HG03103 (cell line): Measurements from ENCODE around the gene RRP1.
A peak's percentile ranks its signal among the peaks of the same experiment; 100 is the strongest.

ENCODE experiments used
- ATAC-seq: cut with Tn5 transposase; IDR thresholded peaks from one replicate; pipeline ENCODE4 v1.9.1; 2021; ENCODE audit warnings: low read depth; ENCODE audit not compliant: unreplicated experiment

The RRP1 gene

DNA sequence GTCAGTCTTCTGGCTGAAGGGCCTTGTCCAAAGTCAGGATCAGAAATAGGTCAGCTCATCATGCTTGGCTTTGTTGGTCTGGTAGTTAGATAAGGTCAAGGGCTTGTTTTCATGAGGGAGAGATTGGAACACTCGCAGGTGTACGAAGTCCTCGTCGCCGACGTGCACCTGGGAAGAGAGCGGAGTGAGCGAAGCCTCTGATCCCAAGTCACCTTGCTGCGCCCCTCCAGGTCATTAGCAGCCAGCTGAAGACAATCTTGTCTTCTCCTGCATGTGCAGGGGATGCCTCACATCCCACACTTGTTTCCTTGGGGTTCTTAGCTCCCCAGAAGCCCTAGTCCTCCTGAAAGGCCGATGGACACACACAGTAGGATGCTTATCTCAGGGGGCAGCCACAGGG, 15.2 kb upstream of the RRP1 start:
- ATAC-seq: no peak

DNA sequence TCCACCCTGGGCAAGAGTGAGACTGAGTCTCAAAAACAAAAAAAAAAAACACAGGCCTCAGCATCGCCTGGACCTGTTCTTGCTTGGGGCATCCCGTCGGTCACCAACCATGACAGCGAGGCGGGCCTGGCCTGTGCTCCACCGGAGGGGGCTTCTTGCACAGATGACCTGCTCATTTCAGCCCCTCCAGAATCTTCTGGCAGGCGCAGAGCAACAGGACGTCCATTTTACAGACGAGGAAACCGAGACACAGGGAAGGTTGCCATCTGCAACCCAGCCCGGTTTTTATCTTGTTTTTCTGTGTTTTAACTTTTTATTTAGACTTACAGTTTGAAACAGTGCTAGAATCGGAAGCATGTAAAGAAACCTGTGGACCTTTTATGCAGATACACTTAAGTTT, 14.2 kb upstream of the RRP1 start:
- no peak for ATAC-seq

DNA sequence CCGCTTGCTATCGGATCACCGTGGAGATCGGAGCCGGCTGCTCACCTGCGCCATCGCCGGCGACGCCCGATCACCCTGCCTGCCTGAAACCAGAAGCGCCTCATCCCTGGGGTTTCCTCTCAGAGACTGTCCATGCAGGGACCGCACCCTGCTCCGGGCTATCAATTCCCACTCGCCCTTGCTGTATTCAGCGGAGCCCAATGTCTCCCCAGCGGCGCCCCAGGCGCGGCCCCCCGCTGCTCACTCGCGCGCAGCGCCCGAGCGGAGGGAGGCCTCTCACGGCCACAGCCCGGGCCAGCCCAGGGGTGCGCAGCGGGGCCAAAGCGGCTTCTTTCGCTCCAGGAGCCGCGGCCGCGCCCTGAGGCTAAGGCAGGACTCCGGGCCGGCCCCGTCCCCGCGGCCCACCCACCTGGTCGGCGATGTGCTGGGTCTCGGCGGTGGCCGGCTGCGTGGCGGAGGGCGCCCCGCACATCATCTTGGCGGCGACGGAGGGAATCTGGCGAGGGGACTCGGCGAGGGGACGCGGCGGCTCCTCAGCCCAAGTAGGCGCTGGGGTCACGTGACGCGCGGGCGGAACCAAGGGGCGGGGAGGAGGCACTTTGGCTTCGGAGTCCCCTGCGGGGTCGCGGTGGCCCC, 13.5 kb upstream of the RRP1 start, which contains the start of gene CSTB:
CSTB (minus strand) TSS at position 514 of the 636 bp plus-strand sequence; CDS start at position 475, 39 bp downstream.
- ATAC-seq: peak; percentile 46

DNA sequence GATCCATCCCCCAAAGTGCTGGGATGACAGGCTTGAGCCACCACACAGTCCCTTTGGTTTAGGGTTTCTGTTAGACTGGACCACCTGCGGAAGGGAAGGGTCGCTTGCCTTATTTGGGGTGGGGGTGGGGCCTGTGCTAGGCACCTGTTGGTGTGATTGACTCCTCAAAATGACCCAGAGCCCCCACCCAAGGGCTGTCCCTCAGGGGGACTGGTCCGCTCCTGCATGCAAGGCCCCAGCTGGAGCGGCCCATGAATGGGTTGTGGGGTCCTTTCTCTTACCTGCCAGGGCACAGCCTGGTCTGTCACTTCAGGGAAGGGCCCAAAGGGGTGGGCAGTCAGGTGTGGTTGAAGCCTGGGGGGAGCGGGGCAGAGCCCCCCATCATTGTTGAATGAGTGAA, 11.4 kb upstream of the RRP1 start:
- no peak for ATAC-seq

DNA sequence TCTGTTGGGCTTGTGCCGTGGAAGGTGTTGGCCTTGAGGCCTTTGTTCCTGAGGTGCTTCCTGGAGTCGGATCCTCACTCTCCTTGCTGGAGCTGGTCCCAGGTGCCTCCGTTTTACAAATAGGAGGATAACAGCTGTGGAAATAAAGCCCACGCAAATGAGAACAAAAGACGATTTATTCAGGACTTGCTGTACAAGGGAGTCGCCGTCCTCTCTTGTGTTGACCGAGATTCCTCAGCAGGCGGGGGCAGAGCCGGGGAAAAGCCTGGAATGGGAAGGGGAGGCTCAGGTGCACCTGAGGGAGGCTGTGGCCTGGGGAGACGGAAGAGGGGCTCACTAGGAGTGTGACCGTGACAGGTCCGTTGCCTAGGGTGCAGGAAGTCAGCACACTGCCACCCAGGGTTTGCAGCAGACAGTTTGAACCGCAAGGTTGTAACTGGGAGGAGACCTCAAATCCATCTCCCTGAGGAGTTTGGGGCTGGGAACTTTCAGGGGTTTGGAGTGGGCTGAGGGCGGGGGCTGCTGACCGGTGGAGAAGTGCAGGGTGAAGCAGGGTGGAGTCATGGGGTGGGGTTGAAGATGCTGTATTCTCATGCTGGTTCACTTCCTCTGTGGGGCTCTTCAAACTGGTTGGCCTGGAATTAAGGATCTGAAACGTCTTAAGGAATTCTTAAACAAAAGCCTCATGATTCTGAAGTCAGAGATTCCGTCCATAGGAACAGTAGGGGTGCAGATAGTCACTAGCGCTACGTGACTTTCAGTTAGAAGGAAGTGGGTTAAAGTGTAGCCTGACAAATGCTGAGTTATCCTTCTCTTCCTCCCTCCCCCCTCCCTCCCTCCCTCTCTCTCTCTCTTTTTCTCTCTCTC, 10.7 kb upstream of the RRP1 start:
- ATAC-seq: no peak

DNA sequence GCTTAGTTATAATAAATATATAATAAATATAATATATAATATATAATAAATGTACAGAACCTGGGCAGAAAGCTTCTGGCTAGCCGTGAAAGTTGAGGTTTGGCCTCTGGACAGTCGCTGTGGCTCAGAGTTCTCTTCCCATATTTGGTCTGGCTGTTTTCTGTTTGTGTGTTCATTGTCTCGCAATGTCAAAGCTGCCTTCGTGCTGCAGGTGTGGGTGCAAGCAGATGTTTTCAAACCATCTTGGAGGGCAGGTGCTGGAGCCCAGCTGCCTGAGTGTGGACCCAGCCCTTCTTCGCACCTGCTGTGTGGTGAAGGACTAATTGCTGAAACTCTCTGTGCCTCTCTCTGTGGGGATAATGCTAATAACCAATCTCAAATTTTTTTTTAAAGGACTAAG, 9.7 kb upstream of the RRP1 start:
- ATAC-seq: no peak

DNA sequence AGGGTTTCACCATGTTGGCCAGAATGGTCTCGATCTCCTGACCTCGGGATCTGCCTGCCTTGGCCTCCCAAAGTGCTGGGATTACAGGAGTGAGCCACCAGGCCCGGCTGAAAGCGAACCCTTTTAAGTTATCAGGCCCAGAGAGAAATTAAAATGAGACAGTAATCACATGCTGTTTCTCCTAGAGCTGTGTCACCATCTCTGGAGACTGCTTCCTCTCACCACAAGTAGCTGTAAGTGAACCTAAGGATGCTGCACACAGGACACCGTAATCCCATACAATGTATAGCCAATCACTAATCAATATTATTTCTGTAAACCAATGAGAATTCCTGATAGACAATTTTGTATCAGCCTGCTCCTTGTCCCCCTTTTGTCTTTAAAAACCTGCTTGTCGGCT, 7.5 kb upstream of the RRP1 start:
- no peak for ATAC-seq

DNA sequence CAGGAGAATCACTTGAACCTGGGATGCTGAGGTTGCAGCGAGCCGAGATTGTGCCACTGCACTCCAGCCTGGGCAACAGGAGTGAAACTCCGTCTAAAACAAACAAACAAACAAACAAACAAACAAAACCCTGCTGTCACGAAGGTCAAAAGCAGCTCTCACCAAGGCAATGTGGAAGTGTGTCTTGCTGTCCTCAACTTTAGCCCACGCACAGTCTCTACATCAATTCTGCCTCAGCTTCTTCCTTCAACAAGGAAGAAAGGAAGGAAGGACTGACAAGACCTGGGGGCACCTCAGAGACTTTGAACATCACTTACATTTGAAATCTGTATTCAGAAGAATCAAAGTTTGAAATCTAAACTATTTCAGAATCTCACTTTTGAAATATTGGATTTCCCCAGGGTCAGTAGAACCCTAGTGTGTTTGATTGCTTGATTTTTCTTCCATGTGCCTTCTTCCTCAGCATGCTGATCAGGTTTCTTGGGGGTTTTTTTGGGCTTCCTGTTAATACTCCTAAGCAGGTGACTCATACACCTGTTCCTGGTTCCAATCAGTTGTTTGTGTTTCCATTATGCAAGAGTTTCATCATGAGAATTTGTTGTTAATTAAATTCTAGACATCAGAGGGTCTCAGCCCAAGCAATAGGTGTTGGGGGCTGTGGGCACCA, 6.8 kb upstream of the RRP1 start:
- no peak for ATAC-seq

DNA sequence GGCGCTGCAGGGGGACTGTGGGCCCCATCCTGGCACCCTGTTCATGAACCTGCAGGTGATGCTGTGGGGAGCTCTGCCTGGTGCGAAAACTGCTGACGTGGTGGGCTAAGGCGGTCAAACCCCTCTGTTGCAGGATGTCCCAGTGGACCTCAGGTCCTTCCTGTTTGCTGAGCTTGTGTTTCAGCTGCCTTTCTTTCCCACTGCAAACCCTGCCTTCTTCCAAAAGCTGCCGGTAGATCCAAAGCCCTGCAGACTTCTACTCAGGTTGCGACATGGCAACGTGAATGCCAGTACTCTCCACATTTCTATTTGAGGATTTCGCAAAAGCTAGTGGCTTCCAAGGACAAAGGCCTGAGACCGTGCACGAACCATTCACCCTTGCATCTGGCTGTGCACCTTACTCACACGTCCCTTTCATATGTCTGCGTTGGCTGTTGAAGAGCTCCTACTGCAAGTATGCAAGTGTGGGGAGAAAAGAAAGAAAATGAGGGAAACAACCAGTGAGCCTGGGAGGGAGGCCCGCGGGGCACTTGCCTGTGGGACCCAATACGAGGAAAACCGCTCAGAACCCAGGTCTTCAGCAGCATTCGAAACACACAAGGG, 6.2 kb upstream of the RRP1 start:
- ATAC-seq: no peak

DNA sequence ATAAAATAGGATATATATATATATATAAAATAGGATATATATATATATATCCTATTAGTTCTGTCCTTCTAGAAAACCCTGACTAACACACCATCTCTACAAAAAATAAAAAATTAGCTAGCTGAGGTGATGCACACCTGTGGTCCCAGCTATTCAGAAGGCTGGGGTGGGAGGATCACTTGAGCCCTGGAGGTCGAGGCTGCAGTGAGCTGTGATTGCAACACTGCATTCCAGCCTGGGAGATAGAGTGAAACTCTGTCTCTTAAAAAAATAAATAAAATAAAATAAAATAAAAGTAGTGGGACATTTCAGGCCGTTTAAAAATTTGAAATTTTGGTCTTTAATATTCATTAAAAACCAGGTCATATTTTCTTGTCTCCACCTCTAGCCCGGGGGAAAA, 4.2 kb upstream of the RRP1 start:
- ATAC-seq: no peak

DNA sequence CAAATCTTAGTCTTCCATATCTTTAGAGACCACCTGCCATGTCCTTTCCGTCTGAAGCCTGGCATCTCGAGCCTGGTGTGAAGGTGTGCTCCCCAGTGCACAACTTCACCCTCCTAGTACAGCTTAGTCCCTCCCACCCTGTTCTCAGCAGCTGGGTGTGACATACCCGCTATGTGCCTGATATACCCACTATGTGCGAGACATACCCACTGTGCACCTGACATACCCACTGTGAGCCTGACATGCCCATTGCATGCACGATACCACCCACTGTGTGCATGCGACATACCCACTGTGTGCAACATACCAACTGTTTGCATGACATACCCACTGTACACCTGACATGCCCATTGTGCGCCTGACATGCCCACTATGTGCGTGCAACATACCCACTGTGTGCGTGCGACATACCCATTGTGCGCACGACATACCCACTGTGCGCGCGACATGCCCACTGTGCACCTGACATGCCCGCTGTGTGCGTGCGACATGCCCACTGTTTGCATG, 3.0 kb upstream of the RRP1 start:
- ATAC-seq: no peak

DNA sequence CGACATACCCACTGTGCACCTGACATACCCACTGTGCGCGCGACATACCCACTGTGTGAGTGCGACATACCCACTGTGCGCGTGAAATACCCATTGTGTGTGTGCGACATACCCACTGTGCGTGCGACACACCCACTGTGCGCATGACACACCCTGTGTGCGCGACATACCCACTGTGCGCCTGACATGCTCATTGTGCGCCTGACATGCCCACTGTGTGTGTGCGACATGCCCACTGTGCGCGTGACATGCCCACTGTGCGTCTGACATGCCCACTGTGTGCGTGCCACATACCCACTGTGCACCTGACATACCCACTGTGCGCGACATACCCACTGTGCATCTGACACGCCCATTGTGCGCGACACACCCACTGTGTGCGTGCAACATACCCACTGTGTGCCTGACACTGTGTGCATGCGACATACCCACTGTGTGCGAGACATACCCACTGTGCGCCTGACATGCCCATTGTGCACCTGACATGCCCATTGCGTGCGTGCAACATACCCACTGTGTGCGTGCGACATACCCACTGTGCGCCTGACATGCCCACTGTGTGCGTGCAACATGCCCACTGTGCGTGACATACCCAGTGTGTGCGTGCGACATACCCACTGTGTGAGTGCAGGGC, 2.5 kb upstream of the RRP1 start:
- no peak for ATAC-seq

DNA sequence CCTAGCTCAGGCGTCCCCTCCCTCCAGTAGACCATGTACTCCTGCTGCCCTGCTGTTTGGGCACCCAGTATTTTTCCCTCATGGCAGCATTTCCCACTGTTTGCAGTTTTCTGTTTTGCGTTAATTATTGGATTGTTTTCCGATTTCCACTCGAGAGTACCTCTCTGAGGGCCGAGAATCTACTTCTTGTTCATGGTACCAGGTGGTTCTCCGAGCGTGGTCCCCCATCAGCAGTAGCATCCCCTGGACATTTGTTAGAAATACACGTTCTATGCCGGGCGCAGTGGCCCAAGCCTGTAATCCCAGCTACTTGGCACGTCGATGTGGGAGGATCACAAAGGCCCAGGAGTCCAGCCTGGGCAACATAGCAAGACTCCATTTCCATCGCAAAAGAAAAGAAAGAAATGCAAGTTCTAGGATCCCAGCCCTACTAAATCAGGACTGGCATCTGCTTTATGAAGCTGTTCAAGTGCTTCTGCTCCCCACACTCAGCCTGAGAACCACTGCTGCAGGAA, 690 bp downstream of the RRP1 start:
- no peak for ATAC-seq

DNA sequence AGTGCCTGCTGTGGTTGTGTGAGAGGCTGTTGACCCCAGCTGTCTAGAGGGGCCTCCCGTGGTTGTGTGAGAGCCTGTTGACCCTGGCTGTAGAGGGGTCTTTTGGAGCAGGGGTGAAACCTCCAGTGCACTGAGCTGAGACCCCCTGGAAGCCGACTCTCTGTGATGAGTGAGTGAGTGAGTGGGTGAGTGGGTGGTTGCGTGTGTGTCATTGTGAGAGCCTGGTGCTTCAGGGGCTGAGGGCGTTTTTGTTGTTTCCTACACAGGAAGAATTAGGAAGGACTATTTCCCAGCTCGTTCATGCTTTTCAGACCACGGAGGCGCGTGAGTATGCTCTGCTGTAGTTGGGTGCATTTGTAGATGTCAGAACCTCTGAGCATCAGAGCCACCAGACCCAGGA, 3.0 kb downstream of the RRP1 start:
- ATAC-seq: no peak

DNA sequence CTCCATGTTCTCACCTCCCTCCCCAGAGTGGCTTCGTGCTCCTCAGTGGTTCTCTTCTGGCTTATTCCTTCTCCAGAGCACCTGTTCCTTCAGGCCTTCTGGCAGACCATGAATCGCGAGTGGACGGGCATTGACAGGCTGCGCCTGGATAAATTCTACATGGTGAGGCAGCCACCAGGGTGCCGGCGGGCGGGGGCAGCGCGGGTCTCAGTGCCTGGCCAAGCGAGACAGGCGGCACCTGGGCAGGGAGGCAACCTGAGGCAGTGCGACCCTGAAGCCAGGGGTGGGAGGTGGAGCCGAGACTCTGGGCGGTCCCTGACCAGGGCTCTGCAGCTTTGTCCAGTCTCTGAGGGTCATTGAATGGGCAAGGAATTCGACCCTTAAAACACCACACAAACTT, 3.9 kb downstream of the RRP1 start:
- no peak for ATAC-seq

DNA sequence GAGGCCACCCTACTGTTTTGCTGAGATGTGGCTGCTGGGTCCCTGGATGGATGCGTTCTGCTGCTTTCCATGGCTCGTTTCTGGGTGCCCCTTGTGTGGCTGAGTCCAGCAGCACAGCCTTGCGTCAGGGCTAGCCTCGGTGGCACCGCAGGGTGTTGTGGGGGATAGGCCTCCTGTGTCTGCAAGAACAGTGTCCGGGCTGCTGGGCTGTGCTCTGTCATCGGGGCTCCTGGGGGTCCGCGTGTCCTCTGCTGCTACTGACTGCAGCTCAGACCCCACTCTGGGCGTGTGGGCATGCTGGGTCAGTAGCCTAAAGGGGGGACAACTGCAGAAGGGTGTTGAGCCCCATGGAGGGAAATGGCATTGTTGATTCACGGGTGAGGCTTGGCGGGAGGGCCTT, 4.9 kb downstream of the RRP1 start:
- no peak for ATAC-seq

DNA sequence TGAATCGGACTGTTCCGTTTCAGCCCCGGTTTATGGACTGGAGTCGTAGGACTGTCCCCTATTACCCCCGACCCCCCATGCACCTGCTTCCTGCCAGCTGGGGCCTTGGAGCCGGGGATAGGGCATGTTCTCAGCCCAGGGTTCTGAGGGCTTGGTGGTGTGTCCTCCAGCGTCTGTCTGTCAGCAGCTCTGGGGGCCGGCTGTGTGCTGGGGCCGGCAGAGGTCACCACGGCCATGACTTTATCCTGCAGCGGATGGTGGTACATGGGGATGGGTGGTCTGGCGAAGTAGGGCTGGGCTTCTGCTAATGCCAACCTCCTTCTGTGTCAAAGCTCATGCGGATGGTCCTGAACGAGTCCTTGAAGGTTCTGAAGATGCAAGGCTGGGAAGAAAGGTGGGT, 5.5 kb downstream of the RRP1 start:
- no peak for ATAC-seq

DNA sequence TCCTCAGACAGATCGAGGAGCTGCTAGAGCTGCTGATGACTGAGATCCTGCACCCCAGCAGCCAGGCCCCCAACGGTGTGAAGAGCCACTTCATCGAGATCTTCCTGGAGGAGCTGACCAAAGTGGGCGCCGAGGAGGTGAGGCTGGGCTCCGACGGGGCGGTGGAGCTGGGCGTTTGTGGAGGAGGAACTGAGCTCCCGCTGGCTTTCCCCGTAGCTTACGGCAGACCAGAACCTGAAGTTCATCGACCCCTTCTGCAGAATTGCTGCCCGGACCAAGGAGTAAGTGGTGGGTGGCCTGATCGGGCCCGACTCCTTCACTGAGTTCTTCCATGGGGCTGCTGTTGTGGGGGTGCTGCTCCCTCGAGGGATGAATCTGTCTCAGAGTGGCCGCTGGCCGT, 8.0 kb downstream of the RRP1 start:
- no peak for ATAC-seq

DNA sequence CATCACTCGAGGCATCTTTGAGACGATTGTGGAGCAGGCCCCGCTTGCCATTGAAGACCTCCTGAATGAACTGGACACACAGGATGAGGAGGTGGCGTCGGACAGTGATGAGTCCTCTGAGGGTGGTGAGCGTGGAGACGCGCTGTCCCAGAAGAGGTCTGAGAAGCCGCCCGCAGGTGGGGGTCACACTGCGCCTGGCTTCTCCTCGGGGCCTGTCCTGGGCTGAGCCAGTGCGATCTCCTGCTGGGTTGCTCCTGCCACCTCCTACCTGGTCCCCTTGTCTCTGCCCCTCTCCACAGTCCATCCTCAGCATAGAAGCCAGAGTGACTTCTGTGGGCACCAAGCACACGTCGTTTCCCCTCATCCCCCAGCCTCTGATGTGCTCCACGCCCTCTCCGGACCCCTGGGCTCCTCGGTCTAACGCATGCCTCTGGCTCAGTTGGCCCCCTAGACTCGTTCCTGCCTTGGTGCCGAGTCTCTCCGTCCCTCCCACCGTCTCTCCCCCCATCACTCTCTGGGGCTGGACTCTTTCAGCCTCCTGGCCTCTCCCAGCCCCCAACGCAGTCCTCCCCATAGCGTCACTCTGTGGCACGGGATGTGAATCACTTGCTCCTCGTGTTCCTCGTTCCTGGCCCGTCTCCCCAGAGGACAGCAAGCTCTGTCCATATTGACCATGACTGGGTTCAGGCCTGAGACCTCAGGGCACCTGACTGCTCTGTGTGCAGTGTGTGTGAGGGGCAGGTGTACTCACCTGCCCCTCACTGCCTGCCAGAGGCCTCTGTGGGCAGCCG, 8.7 kb downstream of the RRP1 start:
- no peak for ATAC-seq
